Activated CD8-positive, alpha-beta T cell treated with anti-CD3 and anti-CD28 coated beads, Interleukin-2, amount 10 ng/mL, durations not matched to agents 7 days and 5 days (primary cell): Measurements from ENCODE around the gene SLC24A5. TPM values are rescaled to one million over a fixed set of nuclear protein-coding genes. Genes with fewer than 3 reads are reported as not detected.

ENCODE experiments used
- ATAC-seq: fragments of 150-1000 bp; cut with Tn5 transposase; one replicate; pipeline ENCODE4 v1.10.0; 2021; ENCODE audit warnings: moderate library complexity
- CTCF ChIA-PET: fragments of 350-600 bp; sonication (Branson Sonifier 250); formaldehyde crosslinking; loops from one replicate; lab custom pipeline; 2021; ENCODE audit warnings: antibody characterized with exemption; lab: Charles Lee
- POLR2A ChIA-PET: fragments of 350-600 bp; sonication (Branson Sonifier 250); formaldehyde crosslinking; loops from one replicate; lab custom pipeline; 2021; ENCODE audit warnings: antibody characterized with exemption; lab: Charles Lee
- DNase-seq: peaks from one replicate; pipeline ENCODE4 v3.0.0-alpha.2; 2020
- H3K27ac Mint-ChIP-seq: one replicate; pipeline ENCODE4 v1.8.0; 2021; ENCODE audit warnings: mild to moderate bottlenecking, mixed read lengths
- H3K27me3 Mint-ChIP-seq: one replicate; pipeline ENCODE4 v1.8.0; 2021; ENCODE audit warnings: low read depth, mixed read lengths
- H3K36me3 Mint-ChIP-seq: one replicate; pipeline ENCODE4 v1.8.0; 2021; ENCODE audit warnings: low read depth, mixed read lengths
- H3K4me1 Mint-ChIP-seq: one replicate; pipeline ENCODE4 v1.8.0; 2021; ENCODE audit warnings: low read depth, mixed read lengths
- H3K4me3 Mint-ChIP-seq: one replicate; pipeline ENCODE4 v1.8.0; 2021; ENCODE audit warnings: mild to moderate bottlenecking, mixed read lengths
- H3K9me3 Mint-ChIP-seq: one replicate; pipeline ENCODE4 v1.8.0; 2022; ENCODE audit warnings: mixed read lengths; ENCODE audit not compliant: insufficient read depth
- total RNA-seq, 2 experiments: library from RNA; stranded (reverse); gene quantifications; one replicate each; pipeline ENCODE4 v1.2.3, GENCODE V29; 2021

Gene SLC24A5
- not detected for total RNA-seq

DNA sequence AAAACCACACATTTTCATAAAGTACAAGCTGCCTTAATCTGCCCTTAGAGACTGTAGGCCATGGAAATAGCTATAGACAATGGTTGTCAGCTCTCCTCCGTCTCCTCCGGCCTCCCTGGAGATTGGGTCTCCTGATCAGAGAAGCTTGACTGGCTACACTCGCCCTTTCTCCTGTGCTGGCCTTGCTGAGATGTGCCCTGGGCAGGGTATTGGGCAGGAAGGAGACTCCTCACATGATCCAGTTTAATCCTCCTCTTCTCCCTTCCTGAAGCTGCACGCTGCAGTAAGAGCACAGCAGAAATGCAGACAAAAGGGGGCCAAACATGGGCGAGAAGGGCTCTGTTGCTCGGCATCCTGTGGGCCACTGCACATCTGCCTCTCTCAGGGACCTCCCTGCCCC, at the start of gene SLC24A5:
Gene SLC24A5, plus strand, starts transcription at position 246 of the 400 bp plus-strand sequence. Its CDS starts 55 bp downstream, at position 301.
- no peaks in the 10 kb centered on the region for H3K36me3 Mint-ChIP-seq
- DNase-seq (no peak), ATAC-seq (no peak)
- ChIA-PET POLR2A (no interaction called here), CTCF (no interaction called here)
- H3K27me3 Mint-ChIP-seq: peaks cover 9% of the 10 kb centered on the region
- H3K27ac Mint-ChIP-seq: no peak within 1 kb of the TSS
- no peaks in the 10 kb centered on the region for H3K9me3 Mint-ChIP-seq
- no peak within 1 kb of the TSS for H3K4me3 Mint-ChIP-seq
- H3K4me1 Mint-ChIP-seq: no peaks in the 10 kb centered on the region

DNA sequence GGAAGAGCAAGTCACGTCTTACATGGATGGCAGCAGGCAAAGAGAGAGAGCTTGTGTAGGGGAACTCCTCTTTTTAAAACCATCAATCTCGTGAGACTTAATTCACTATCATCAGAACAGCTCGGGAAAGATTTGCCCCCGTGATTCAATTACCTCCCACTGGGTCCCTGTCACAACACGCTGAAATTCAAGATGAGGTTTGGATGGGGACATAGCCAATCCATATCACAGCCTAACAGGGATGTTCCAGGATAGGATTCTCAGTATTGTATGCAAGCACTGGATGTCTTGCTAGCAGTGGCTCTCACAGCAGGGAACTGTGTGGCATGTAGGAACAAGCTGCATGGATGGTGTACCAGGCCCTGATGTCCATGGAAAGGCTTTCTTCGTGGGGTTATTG, 47.8 kb upstream of the SLC24A5 start:
- H3K27ac Mint-ChIP-seq: no peak overlapping the region
- H3K4me1 Mint-ChIP-seq: no peaks in the 10 kb centered on the region
- no peak for DNase-seq
- no peaks in the 10 kb centered on the region for H3K36me3 Mint-ChIP-seq
- ChIA-PET CTCF (no interaction called here), POLR2A (no interaction called here)
- H3K4me3 Mint-ChIP-seq: no peak overlapping the region
- H3K27me3 Mint-ChIP-seq: no peaks in the 10 kb centered on the region
- ATAC-seq: no peak
- H3K9me3 Mint-ChIP-seq: no peaks in the 10 kb centered on the region

DNA sequence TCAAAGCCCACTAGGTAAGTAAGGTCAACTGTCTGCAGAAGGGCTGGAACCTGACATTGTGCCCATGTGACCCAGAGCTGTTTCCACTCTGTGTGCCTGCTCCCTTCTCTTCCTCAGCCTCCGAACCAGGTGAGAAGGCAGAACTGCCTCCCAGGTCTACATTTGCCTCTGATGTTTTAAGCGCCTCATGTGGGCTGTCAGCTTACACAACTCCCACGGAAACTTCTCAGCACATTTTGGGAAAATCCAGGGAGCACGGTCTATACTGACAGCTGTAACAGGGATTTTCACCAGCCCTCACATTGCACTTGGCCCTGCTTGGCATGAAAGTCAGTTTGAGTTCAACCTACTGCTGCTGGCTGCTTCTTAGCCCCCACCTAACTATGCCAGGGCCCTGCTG, 46.9 kb upstream of the SLC24A5 start:
- DNase-seq (no peak), ATAC-seq (no peak)
- ChIA-PET CTCF (no interaction called here), POLR2A (no interaction called here)
- Mint-ChIP-seq H3K27me3 (no peaks in the 10 kb centered on the region), H3K27ac (no peak overlapping the region), H3K9me3 (no peaks in the 10 kb centered on the region), H3K4me1 (no peaks in the 10 kb centered on the region), H3K36me3 (no peaks in the 10 kb centered on the region), H3K4me3 (no peak overlapping the region)

DNA sequence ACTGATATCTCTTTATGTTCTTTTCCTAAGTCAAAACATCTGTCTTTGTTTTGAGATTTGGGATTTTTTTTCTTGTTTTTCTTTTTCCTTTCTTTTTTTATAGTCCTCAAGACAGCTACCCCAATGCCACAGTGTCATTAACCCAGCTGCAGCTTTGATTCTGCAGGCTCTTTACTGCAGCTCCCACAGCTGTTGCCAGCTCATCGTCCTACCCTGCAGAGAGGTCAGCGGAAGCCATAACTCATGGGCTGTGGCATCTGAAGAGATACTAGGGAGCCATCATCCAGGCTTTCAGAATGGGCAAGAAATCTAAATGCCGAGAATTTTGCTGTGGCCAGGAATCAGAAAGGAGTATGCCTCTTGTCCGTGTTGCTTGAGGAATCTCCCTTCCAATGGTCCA, 44.3 kb upstream of the SLC24A5 start:
- no peak overlapping the region for H3K27ac Mint-ChIP-seq
- no peak for ATAC-seq
- no peak for DNase-seq
- ChIA-PET POLR2A (no interaction called here), CTCF (interaction anchor here (1.6 kb wide), 1 partner anchor 209 kb away, joined by 3 read pairs; no protein-coding TSS in a partner anchor)
- no peaks in the 10 kb centered on the region for H3K36me3 Mint-ChIP-seq
- H3K9me3 Mint-ChIP-seq: no peaks in the 10 kb centered on the region
- no peak overlapping the region for H3K4me3 Mint-ChIP-seq
- H3K4me1 Mint-ChIP-seq: no peaks in the 10 kb centered on the region
- no peaks in the 10 kb centered on the region for H3K27me3 Mint-ChIP-seq

DNA sequence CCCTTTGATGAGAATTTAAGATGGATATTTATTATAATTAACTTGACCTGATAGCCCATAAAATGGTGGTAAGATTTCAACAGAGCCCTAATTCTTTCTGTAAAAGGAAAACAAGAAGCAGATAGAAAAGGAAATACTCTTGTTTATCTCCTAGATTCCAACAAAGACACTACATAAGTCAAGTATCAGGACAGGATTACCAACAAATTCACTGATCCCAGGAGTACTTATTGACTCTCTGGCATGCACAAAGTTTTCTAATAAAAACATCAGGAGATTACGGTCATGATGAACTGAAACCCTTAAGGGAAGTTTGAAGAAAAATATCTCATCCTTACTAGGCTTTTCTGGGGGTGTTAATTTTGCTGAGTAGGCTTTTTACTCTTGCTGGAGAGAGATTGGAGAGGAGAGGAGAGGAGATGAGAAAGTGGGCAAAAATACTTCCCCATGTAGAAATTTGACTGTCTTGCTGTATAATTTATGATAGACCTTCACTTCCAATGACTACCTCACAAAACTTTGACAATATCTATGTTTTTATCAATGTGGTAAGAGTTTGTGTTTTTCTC, 43.1 kb upstream of the SLC24A5 start:
- no peak for ATAC-seq
- H3K27ac Mint-ChIP-seq: no peak overlapping the region
- H3K4me1 Mint-ChIP-seq: no peaks in the 10 kb centered on the region
- no peaks in the 10 kb centered on the region for H3K36me3 Mint-ChIP-seq
- CTCF ChIA-PET: no interaction called here
- H3K27me3 Mint-ChIP-seq: no peaks in the 10 kb centered on the region
- H3K9me3 Mint-ChIP-seq: no peaks in the 10 kb centered on the region
- POLR2A ChIA-PET: no interaction called here
- H3K4me3 Mint-ChIP-seq: no peak overlapping the region
- DNase-seq: no peak

DNA sequence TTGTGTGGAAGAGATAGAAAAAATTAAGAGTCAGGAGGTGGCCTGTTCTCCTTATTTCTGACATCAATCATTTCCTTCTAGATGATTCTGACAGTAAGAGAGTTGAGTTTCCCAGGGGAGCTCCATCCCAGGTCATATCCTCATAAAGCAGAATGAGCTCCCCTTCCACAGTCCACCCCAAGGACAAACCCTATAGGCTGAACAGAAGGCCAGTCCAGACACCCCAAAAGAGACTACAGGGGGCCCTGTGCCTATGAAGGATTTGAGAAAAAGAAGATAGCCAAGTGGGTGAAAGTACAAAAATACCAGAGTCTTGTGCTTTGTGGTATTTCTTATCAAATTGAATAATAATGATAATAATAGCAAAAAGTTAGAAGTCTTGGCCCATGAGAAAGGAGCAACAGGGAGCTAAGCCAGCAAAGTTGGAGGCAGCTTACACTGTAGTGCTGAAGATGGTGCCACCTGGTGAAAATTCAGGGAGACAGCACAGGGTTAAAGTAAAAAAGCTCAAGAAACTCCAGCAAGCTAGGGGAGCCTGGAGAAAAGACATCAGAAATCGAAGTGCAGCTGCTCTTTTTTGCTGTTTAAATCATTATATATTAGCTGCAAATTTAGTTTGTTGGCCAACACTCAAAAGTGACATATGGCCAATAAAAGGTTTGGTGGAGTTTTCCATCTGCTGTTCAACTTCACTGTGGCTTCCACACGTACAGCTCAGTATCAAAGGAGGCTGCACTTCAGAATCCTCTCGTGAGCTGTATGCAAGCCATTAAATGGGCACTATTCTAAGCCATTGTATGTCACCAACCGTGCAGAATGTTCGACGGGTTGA, 35.8 kb upstream of the SLC24A5 start:
- CTCF ChIA-PET: interaction anchor here (0.9 to 1.4 kb wide), 4 partner anchors 200 to 889 kb away, joined by 3 to 7 read pairs (median 3); no protein-coding TSS in a partner anchor
- Mint-ChIP-seq H3K27me3 (peaks cover 5% of the 10 kb centered on the region), H3K4me1 (no peaks in the 10 kb centered on the region), H3K27ac (no peak overlapping the region), H3K9me3 (no peaks in the 10 kb centered on the region), H3K36me3 (no peaks in the 10 kb centered on the region), H3K4me3 (no peak overlapping the region)
- POLR2A ChIA-PET: no interaction called here
- ATAC-seq (no peak), DNase-seq (no peak)

DNA sequence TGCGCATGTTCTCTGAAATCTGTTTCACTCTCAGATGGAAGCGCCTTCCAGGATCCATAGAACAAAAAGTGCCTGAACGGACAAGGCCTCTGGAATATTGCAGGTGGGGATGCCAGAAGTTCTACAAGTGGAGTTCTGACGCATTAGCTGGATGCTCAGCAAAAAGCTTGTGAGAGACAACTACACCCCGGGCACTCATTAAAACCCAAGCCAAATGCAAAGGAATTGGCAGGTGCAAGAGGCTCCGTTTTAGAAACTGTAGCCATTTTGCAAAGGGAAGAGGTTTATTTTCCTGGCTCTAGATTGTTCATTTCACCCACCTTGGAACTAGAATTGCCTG, 35.2 kb upstream of the SLC24A5 start:
- Mint-ChIP-seq H3K4me3 (no peak overlapping the region), H3K27ac (no peak overlapping the region), H3K36me3 (no peaks in the 10 kb centered on the region), H3K4me1 (no peaks in the 10 kb centered on the region), H3K27me3 (peaks cover 5% of the 10 kb centered on the region), H3K9me3 (no peaks in the 10 kb centered on the region)
- DNase-seq (no peak), ATAC-seq (no peak)
- CTCF ChIA-PET: interaction anchor here (0.9 to 1.4 kb wide), 4 partner anchors 200 to 889 kb away, joined by 3 to 7 read pairs (median 3); no protein-coding TSS in a partner anchor
- POLR2A ChIA-PET: no interaction called here

DNA sequence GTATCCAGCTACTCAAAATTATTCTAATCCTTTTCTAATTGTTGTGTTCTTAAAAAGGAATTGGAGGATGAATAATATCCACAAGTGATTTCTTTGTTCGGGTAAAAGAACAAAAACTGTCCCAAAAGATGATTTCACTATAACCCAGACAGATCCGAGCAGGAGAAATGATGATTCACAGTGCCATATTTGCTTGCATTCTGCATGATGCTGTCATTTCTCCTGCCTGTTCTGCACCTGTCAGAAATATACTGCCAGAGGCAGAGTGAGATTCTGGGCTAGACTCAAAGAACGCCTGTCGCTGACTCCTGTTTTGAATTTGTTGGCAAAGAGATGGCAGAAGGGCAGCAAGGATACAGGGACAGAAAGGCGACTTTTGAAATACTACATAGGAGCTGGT, 34.7 kb upstream of the SLC24A5 start:
- Mint-ChIP-seq H3K9me3 (no peaks in the 10 kb centered on the region), H3K27me3 (peaks cover 5% of the 10 kb centered on the region), H3K4me3 (no peak overlapping the region), H3K4me1 (no peaks in the 10 kb centered on the region), H3K27ac (no peak overlapping the region), H3K36me3 (no peaks in the 10 kb centered on the region)
- DNase-seq: no peak
- CTCF ChIA-PET: interaction anchor here (1.0 to 1.4 kb wide), 2 partner anchors 199 to 266 kb away, joined by 3 read pairs; no protein-coding TSS in a partner anchor
- no peak for ATAC-seq
- POLR2A ChIA-PET: no interaction called here

DNA sequence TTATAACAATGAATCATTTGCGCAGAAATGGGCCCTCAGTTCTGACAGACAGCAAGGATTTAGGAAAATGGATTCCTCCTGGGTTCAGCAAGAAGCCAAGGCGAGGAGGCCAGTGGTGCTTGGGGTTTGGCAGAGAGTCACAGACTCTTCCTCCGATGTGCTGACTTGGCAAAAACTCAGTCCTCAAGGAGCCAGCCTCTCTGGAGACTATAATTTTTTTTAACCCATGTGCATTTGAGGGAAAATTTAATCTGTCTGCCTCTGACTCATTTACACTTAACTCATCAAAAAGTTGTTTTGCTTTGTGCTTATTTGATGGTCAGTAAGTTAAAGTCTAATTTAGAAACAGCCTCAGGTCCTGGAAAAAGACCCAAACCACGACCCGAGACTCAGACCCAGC, 34.2 kb upstream of the SLC24A5 start:
- no peak overlapping the region for H3K27ac Mint-ChIP-seq
- no peaks in the 10 kb centered on the region for H3K4me1 Mint-ChIP-seq
- CTCF ChIA-PET: no interaction called here

DNA sequence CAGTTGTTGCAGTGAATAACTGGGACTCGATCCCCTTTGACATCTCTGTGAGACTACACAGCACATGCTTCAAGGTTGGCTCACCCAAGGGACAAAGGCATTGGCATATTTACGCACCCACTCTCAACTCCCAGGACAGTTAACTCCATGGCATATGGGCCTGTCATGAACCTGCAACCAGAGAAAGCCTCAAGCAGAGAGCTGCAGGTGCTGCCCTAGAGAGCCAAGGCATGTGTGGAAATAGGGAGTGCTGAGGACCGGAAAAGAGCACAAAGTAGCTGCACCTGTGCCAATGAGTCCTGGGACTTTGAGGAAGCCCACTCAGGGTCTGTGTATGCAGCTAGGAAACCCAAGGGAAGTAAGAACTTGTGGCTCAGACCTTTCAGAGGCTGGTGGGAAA, 32.9 kb upstream of the SLC24A5 start:
- Mint-ChIP-seq H3K9me3 (no peaks in the 10 kb centered on the region), H3K4me3 (no peak overlapping the region), H3K27ac (no peak overlapping the region), H3K4me1 (no peaks in the 10 kb centered on the region), H3K27me3 (peaks cover 5% of the 10 kb centered on the region), H3K36me3 (no peaks in the 10 kb centered on the region)
- ChIA-PET CTCF (no interaction called here), POLR2A (no interaction called here)
- ATAC-seq (no peak), DNase-seq (no peak)

More for the DNA sequence above, 34.2 kb upstream of the SLC24A5 start:
- ATAC-seq: no peak
- Mint-ChIP-seq H3K27me3 (peaks cover 5% of the 10 kb centered on the region), H3K4me3 (no peak overlapping the region), H3K36me3 (no peaks in the 10 kb centered on the region), H3K9me3 (no peaks in the 10 kb centered on the region)
- no peak for DNase-seq
- POLR2A ChIA-PET: no interaction called here

DNA sequence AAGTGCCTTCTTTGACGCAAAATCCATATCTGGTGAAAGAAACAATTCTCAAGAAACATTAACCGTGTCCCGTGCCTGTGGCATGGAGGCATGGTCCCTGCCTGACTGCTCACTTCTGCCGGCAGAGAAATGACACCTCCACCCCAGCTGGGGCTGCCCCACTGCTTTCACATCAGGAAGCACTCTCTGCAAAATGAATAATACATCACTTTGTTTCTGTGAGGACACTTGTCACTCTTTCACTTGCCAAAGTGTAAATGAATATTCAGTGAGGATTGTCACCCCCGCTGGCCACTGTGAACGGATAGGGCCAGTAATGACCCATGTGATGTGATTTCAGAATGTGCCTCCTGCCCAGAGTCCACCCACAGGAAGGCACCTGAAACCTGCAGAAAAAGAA, 31.1 kb upstream of the SLC24A5 start:
- no peaks in the 10 kb centered on the region for H3K36me3 Mint-ChIP-seq
- CTCF ChIA-PET: no interaction called here
- no peak for ATAC-seq

DNA sequence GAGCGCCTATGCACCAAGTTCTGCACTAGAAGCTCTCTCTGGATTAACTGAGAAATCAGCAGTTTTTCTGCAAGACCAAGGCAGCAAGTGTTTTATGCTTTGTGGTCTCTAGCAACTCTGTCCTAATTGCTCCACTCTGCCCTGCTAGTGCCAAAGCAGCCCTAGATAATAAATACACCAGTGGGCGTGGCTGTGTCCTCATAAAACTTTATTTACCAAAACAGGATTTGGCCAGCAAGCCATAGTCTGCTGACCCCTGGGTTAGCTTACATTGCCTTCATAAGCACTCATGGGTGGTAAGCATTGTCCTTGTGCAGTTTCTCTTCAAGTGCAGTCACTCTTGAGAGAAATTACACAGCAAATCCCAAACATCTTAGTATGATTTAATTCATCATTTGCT, 30.7 kb upstream of the SLC24A5 start:
- Mint-ChIP-seq H3K4me3 (no peak overlapping the region), H3K36me3 (no peaks in the 10 kb centered on the region), H3K4me1 (no peaks in the 10 kb centered on the region), H3K27ac (no peak overlapping the region), H3K27me3 (peaks cover 2% of the 10 kb centered on the region), H3K9me3 (no peaks in the 10 kb centered on the region)
- DNase-seq (no peak), ATAC-seq (no peak)
- ChIA-PET CTCF (no interaction called here), POLR2A (no interaction called here)

More for the DNA sequence above, 31.1 kb upstream of the SLC24A5 start:
- Mint-ChIP-seq H3K9me3 (no peaks in the 10 kb centered on the region), H3K4me1 (no peaks in the 10 kb centered on the region), H3K27me3 (peaks cover 3% of the 10 kb centered on the region), H3K27ac (no peak overlapping the region), H3K4me3 (no peak overlapping the region)
- no peak for DNase-seq
- POLR2A ChIA-PET: no interaction called here
